ENCODE data around the gene FOXA2. TPM values are rescaled to one million over a fixed set of nuclear protein-coding genes. Genes with fewer than 3 reads are reported as not detected.
"Not testable (repeated sequence)": the region's sequence is repeated elsewhere in the genome, so short reads cannot be mapped to it uniquely, and the experiment has no call there.

FOXA2 gene
- total RNA-seq, 1 experiment from 2014 or later = 43.6 TPM

GRCh38 chr20:22556565-22557056 lies 27.8 kb downstream of the FOXA2 start:
- H3K27ac Mint-ChIP-seq (ENCODE audit: unreplicated experiment) = no peak overlapping the region
- peaks cover 10% of the 10 kb centered on the region for H3K4me1 Mint-ChIP-seq (ENCODE audit: low read depth, unreplicated experiment)
- Histone ChIP-seq H3K4me1 (no peaks in the 10 kb centered on the region), H3K36me3 (ENCODE audit: control insufficient read depth, insufficient read depth, low read length) (no peaks in the 10 kb centered on the region), H3K9me3 (no peaks in the 10 kb centered on the region), H3K27me3 (replicated peaks; ENCODE audit: control insufficient read depth, insufficient read depth, low read length) (no peaks in the 10 kb centered on the region), H3K4me3 (ENCODE audit: low read depth, low read length) (no peak overlapping the region)
- ChIA-PET CTCF (no interaction called here), POLR2A (no interaction called here)
- no peak for DNase-seq
- TF ChIP-seq CTCF (IDR thresholded peaks at IDR 0.05; ENCODE audit: insufficient read depth in 1 of 2, low read depth in 1 of 2, low read length in 1 of 2, severe bottlenecking in 1 of 2, unreplicated experiment in 1 of 2) = no peak
- peaks cover 13% of the 10 kb centered on the region for H3K9me3 Mint-ChIP-seq (ENCODE audit: unreplicated experiment)
- intact Hi-C loops (cut with micrococcal nuclease; ENCODE audit: unreplicated experiment) = no loop called here
- BruUV-seq (replicated peaks) = no TSS peak
- H3K36me3 Mint-ChIP-seq (ENCODE audit: insufficient read depth, unreplicated experiment) = no peaks in the 10 kb centered on the region
- no peak overlapping the region for H3K4me3 Mint-ChIP-seq (ENCODE audit: unreplicated experiment)
- no peaks in the 10 kb centered on the region for H3K27me3 Mint-ChIP-seq (ENCODE audit: insufficient read depth, unreplicated experiment)

- peaks cover 10% of the 10 kb centered on the region for H3K4me1 Mint-ChIP-seq (ENCODE audit: low read depth, unreplicated experiment)
- Histone ChIP-seq H3K27me3 (replicated peaks; ENCODE audit: control insufficient read depth, insufficient read depth, low read length) (no peaks in the 10 kb centered on the region), H3K4me1 (no peaks in the 10 kb centered on the region), H3K36me3 (ENCODE audit: control insufficient read depth, insufficient read depth, low read length) (no peaks in the 10 kb centered on the region), H3K4me3 (ENCODE audit: low read depth, low read length) (no peak overlapping the region), H3K9me3 (no peaks in the 10 kb centered on the region)
- ChIA-PET POLR2A (no interaction called here), CTCF (no interaction called here)
- H3K27me3 Mint-ChIP-seq (ENCODE audit: insufficient read depth, unreplicated experiment) = no peaks in the 10 kb centered on the region
- intact Hi-C loops (cut with micrococcal nuclease; ENCODE audit: unreplicated experiment) = no loop called here
- H3K27ac Mint-ChIP-seq (ENCODE audit: unreplicated experiment) = no peak overlapping the region
- no peaks in the 10 kb centered on the region for H3K36me3 Mint-ChIP-seq (ENCODE audit: insufficient read depth, unreplicated experiment)
- H3K4me3 Mint-ChIP-seq (ENCODE audit: unreplicated experiment) = no peak overlapping the region
- no TSS peak for BruUV-seq (replicated peaks)
- no peak for TF ChIP-seq CTCF (IDR thresholded peaks at IDR 0.05; ENCODE audit: insufficient read depth in 1 of 2, low read depth in 1 of 2, low read length in 1 of 2, severe bottlenecking in 1 of 2, unreplicated experiment in 1 of 2)
- no peak for DNase-seq
- peaks cover 13% of the 10 kb centered on the region for H3K9me3 Mint-ChIP-seq (ENCODE audit: unreplicated experiment)
These were observed 28.4 kb downstream of the FOXA2 start for GRCh38 chr20:22555791-22556564.

- H3K36me3 ChIP-seq (ENCODE audit: control insufficient read depth, insufficient read depth, low read length) = no peaks in the 10 kb centered on the region
- no peaks in the 10 kb centered on the region for H3K27me3 ChIP-seq (replicated peaks; ENCODE audit: control insufficient read depth, insufficient read depth, low read length)
- DNase-seq = no peak
- ChIA-PET CTCF (no interaction called here), POLR2A (no interaction called here)
- H3K9me3 ChIP-seq = peaks cover 8% of the 10 kb centered on the region; the same call in 1 of the 2 replicates
- no peak overlapping the region for H3K4me3 ChIP-seq (ENCODE audit: low read depth, low read length)
- Mint-ChIP-seq H3K4me1 (ENCODE audit: low read depth, unreplicated experiment) (peaks cover 10% of the 10 kb centered on the region), H3K27ac (ENCODE audit: unreplicated experiment) (no peak overlapping the region), H3K4me3 (ENCODE audit: unreplicated experiment) (no peak overlapping the region), H3K9me3 (ENCODE audit: unreplicated experiment) (peaks cover 21% of the 10 kb centered on the region), H3K27me3 (ENCODE audit: insufficient read depth, unreplicated experiment) (no peaks in the 10 kb centered on the region), H3K36me3 (ENCODE audit: insufficient read depth, unreplicated experiment) (no peaks in the 10 kb centered on the region)
- no peaks in the 10 kb centered on the region for H3K4me1 ChIP-seq
- no peak for TF ChIP-seq CTCF (IDR thresholded peaks at IDR 0.05; ENCODE audit: insufficient read depth in 1 of 2, low read depth in 1 of 2, low read length in 1 of 2, severe bottlenecking in 1 of 2, unreplicated experiment in 1 of 2)
- BruUV-seq (replicated peaks) = no TSS peak
- intact Hi-C loops (cut with micrococcal nuclease; ENCODE audit: unreplicated experiment) = no loop called here
These were observed 30.0 kb downstream of the FOXA2 start for GRCh38 chr20:22554391-22554790.

GRCh38 chr20:22550514-22550913 lies 33.9 kb downstream of the FOXA2 start:
- H3K9me3 ChIP-seq = peaks cover 13% of the 10 kb centered on the region; the same call in 1 of the 2 replicates
- POLR2A ChIA-PET; H3K27me3 Mint-ChIP-seq (ENCODE audit: insufficient read depth, unreplicated experiment); H3K36me3 Mint-ChIP-seq (ENCODE audit: insufficient read depth, unreplicated experiment); BruUV-seq (replicated peaks); H3K27me3 ChIP-seq (replicated peaks; ENCODE audit: control insufficient read depth, insufficient read depth, low read length); intact Hi-C loops (cut with micrococcal nuclease; ENCODE audit: unreplicated experiment); H3K4me1 ChIP-seq; H3K36me3 ChIP-seq (ENCODE audit: control insufficient read depth, insufficient read depth, low read length); DNase-seq; H3K4me3 ChIP-seq (ENCODE audit: low read depth, low read length); H3K4me3 Mint-ChIP-seq (ENCODE audit: unreplicated experiment); CTCF ChIA-PET; H3K27ac Mint-ChIP-seq (ENCODE audit: unreplicated experiment): not testable (repeated sequence)
- Mint-ChIP-seq H3K9me3 (ENCODE audit: unreplicated experiment) (peaks cover 21% of the 10 kb centered on the region), H3K4me1 (ENCODE audit: low read depth, unreplicated experiment) (peaks cover 22% of the 10 kb centered on the region)

Data from Caco-2 (cell line).